OCI-LY7 (cell line): ENCODE data around the gene MAPKAPK3. TPM values are rescaled to one million over a fixed set of nuclear protein-coding genes. Genes with fewer than 3 reads are reported as not detected.

Experiments
- BruUV-seq: library from RNA; stranded (reverse); fragments of 400-500 nt; replicated peaks from 2 replicates; lab custom pipeline; 2021; lab: Mats Ljungman, UMichigan
- CTCF ChIA-PET: fragments of 300-600 bp; sonication (Branson Sonifier 250); formaldehyde crosslinking; loops from one replicate; lab custom pipeline; 2022; ENCODE audit warnings: antibody characterized with exemption; ENCODE audit not compliant: unreplicated experiment; lab: Charles Lee
- POLR2A ChIA-PET: fragments of 300-600 bp; sonication (Branson Sonifier 250); formaldehyde crosslinking; loops from one replicate; lab custom pipeline; 2022; ENCODE audit warnings: antibody characterized with exemption; lab: Charles Lee
- DNase-seq: peaks from one replicate; pipeline ENCODE4 v3.0.0-alpha.2; 2015; ENCODE audit warnings: low spot score
- H2AFZ ChIP-seq: fragments of 200-600 bp; sonication (generic), shearing (Covaris generic); 2 replicates; pipeline ENCODE4 v1.6.1; 2014; ENCODE audit warnings: mild to moderate bottlenecking, antibody characterized with exemption, low read length, moderate library complexity
- H3K27ac ChIP-seq: fragments of 200-600 bp; sonication (generic); 2 replicates; pipeline ENCODE4 v1.5.1; 2014; ENCODE audit warnings: mixed run types, low read depth, mild to moderate bottlenecking, moderate library complexity, low read length, inconsistent platforms; ENCODE audit not compliant: poor library complexity, severe bottlenecking
- H3K36me3 ChIP-seq: fragments of 200-600 bp; sonication (generic); 2 replicates; pipeline ENCODE4 v1.6.1; 2014; ENCODE audit warnings: mild to moderate bottlenecking, antibody characterized with exemption, low read length, moderate library complexity, mixed read lengths; ENCODE audit not compliant: insufficient read depth
- H3K4me1 ChIP-seq: fragments of 200-600 bp; sonication (generic); 2 replicates; pipeline ENCODE4 v1.5.1; 2014; ENCODE audit warnings: mild to moderate bottlenecking, low read length; ENCODE audit not compliant: insufficient read depth, poor library complexity, severe bottlenecking
- H3K4me2 ChIP-seq: fragments of 200-600 bp; sonication (generic); 2 replicates; pipeline ENCODE4 v1.6.1; 2014; ENCODE audit warnings: mild to moderate bottlenecking, low read length
- H3K4me3 ChIP-seq: fragments of 200-600 bp; sonication (generic); 2 replicates; pipeline ENCODE4 v1.5.1; 2014; ENCODE audit warnings: mild to moderate bottlenecking, low read depth, low read length; ENCODE audit not compliant: poor library complexity, severe bottlenecking
- H3K79me2 ChIP-seq: fragments of 200-600 bp; sonication (generic); 2 replicates; pipeline ENCODE4 v1.6.1; 2016; ENCODE audit warnings: low read depth, mild to moderate bottlenecking, low read length, moderate library complexity, mixed read lengths; ENCODE audit not compliant: insufficient read depth
- H3K9me2 ChIP-seq: fragments of 200-600 bp; sonication (generic); 2 replicates; pipeline ENCODE4 v1.6.1; 2016; ENCODE audit warnings: mild to moderate bottlenecking, low read length, mixed read lengths; ENCODE audit not compliant: insufficient read depth
- H3K9me3 ChIP-seq: fragments of 200-600 bp; sonication (generic); 2 replicates; pipeline ENCODE4 v1.6.1; 2014; ENCODE audit warnings: mild to moderate bottlenecking, mixed run types, low read length, mixed read lengths
- H4K20me1 ChIP-seq: fragments of 200-600 bp; sonication (generic); 2 replicates; pipeline ENCODE4 v1.6.1; 2014; ENCODE audit warnings: mild to moderate bottlenecking, antibody characterized with exemption, low read length, moderate library complexity, mixed read lengths; ENCODE audit not compliant: insufficient read depth
- EZH2phosphoT487 ChIP-seq: fragments of 200-600 bp; sonication (generic); IDR thresholded peaks from 2 replicates; pipeline ENCODE4 v1.6.1; 2018; ENCODE audit warnings: low read depth, borderline replicate concordance, mild to moderate bottlenecking, mixed run types, antibody characterized with exemption, low read length, moderate library complexity, mixed read lengths
- intact Hi-C: fragments of 100-400 bp; cut with micrococcal nuclease; formaldehyde crosslinking; loops from one replicate; pipeline ENCODE4 v1.10.0; 2022; ENCODE audit not compliant: unreplicated experiment
- total RNA-seq, 2 experiments: library from RNA; depleted of rRNA in 1 of 2; stranded (reverse); fragments of >200 nt in 1 of 2; shearing (Covaris generic) in 1 of 2; gene quantifications; 2 replicates each; pipeline ENCODE4 v1.2.3, GENCODE V29; 2014 to 2022
- TF ChIP-seq, protein P1 (sequence below): fragments of 200-600 bp; sonication (generic); conservative IDR thresholded peaks from 2 replicates; pipeline ENCODE4 v1.5.1; 2014; ENCODE audit warnings: mild to moderate bottlenecking, antibody characterized with exemption, low read length, moderate library complexity, mixed read lengths

Gene MAPKAPK3
- total RNA-seq, 2 experiments from 2014 or later, result 17.5 to 25.2 TPM

DNA sequence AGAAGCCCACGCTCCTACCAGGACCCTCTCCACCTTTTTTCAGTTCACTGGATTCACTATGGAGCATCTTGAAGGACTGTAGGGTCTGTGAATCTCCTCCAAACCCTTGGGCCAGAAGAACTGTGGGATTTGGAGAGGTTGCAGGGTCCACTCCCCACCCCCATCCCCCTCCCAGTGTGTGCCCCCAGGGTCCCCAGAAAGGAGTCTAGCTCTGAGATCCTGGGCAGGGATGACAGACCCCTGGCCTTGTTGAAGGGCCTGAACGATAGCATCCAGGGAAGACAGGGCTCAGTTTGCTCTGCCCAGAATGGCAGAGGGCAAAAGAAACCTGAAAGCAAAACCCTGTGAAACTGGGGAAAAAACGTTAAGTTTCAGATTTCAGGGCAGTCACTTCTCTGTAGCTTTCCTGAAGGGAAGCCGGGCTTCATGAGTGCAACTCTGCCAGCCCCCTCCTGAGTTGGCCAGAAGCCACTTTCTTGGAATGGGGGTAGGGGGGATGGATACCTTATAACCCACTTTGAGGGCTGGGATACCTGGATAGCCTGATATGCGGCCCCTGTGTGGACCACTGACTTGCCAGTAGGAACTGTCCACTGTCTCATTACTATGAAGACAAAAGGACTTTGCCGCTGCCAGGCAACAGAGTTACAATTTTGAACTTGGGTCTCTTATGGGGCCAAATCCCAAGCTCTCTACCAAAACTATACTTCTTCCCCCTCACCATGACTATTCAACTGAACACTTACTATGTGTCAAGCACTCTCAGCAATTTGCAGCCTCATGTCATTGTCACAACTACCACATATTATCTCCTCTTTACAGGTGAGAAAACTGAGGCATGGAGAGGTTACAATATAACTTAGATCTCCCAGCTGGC, 3.7 kb upstream of the MAPKAPK3 start:
- Histone ChIP-seq H3K36me3 (no peaks in the 10 kb centered on the region), H2AFZ (no peak overlapping the region), H3K4me2 (no peak overlapping the region), H3K4me1 (peaks cover 16% of the 10 kb centered on the region), H3K79me2 (no peaks in the 10 kb centered on the region), H4K20me1 (no peaks in the 10 kb centered on the region), H3K9me2 (no peaks in the 10 kb centered on the region), H3K9me3 (no peaks in the 10 kb centered on the region), H3K4me3 (no peak overlapping the region), H3K27ac (no peak overlapping the region)
- DNase-seq, result no peak
- intact Hi-C loops, result loop anchor here (5.0 to 10.0 kb wide), 2 partner anchors 61 to 362 kb away; no protein-coding TSS in a partner anchor
- ChIA-PET CTCF (interaction anchor here (0.6 kb wide), 1 partner anchor 25 kb away, joined by 3 read pairs; no protein-coding TSS in a partner anchor), POLR2A (no interaction called here)
- BruUV-seq, result no TSS peak
- TF ChIP-seq, protein P1, sequence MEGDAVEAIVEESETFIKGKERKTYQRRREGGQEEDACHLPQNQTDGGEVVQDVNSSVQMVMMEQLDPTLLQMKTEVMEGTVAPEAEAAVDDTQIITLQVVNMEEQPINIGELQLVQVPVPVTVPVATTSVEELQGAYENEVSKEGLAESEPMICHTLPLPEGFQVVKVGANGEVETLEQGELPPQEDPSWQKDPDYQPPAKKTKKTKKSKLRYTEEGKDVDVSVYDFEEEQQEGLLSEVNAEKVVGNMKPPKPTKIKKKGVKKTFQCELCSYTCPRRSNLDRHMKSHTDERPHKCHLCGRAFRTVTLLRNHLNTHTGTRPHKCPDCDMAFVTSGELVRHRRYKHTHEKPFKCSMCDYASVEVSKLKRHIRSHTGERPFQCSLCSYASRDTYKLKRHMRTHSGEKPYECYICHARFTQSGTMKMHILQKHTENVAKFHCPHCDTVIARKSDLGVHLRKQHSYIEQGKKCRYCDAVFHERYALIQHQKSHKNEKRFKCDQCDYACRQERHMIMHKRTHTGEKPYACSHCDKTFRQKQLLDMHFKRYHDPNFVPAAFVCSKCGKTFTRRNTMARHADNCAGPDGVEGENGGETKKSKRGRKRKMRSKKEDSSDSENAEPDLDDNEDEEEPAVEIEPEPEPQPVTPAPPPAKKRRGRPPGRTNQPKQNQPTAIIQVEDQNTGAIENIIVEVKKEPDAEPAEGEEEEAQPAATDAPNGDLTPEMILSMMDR, result no peak
- no peak for TF ChIP-seq EZH2phosphoT487

DNA sequence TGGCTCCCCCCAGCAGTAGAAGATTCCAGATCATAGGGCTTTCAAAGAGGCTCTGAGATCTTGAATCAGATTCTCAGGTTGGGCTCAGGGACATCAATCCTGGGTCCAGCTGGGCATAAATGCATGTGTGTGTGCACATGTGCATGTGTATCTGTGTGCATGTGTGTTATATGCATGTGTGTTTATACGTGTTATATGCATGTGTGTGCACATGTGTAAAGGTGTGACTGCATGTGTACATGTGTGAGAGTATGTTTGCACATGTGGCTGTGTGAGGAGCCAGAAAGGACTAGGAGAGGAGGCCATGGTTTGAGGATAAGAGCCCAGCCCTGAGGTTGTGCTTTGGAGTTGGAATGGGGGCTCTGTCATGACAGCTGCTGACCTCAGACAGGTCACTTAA, 1.8 kb upstream of the MAPKAPK3 start:
- Histone ChIP-seq H3K79me2 (no peaks in the 10 kb centered on the region), H3K4me3 (no peak overlapping the region), H3K9me3 (no peaks in the 10 kb centered on the region), H3K27ac (no peak overlapping the region), H3K4me2 (no peak overlapping the region), H4K20me1 (no peaks in the 10 kb centered on the region), H3K36me3 (no peaks in the 10 kb centered on the region), H2AFZ (no peak overlapping the region), H3K4me1 (peaks cover 18% of the 10 kb centered on the region), H3K9me2 (no peaks in the 10 kb centered on the region)
- intact Hi-C loops, result loop anchor here (2.0 to 10.0 kb wide), 2 partner anchors 24 to 360 kb away; no protein-coding TSS in a partner anchor
- no peak for DNase-seq
- ChIA-PET POLR2A (interaction anchor here (0.9 kb wide), 1 partner anchor 46 kb away, joined by 4 read pairs; the partner anchor contains the start of gene HEMK1), CTCF (interaction anchor here (1.0 to 4.0 kb wide), 4 partner anchors 38 to 46 kb away, joined by 3 to 21 read pairs (median 6); partner anchors contain the start of gene HEMK1)
- no TSS peak for BruUV-seq
- no peak for TF ChIP-seq EZH2phosphoT487
- TF ChIP-seq, protein P1, result no peak
